Hypothalamus (tissue), 51 donors: ENCODE data around the gene LPAR3.

Source experiments
- DNase-seq, 51 donors: peaks; one replicate each; lab custom pipeline; 2025; lab: John Stamatoyannopoulos, UW

LPAR3 gene

GRCh38 chr1:84833194-84833593 lies 59.8 kb downstream of the LPAR3 start:
- no peak for DNase-seq

- no peak for DNase-seq
Observed at GRCh38 chr1:84830136-84830535, 62.9 kb downstream of the LPAR3 start.

GRCh38 chr1:84827976-84828375 lies 65.0 kb downstream of the LPAR3 start:
- no peak for DNase-seq

DNA sequence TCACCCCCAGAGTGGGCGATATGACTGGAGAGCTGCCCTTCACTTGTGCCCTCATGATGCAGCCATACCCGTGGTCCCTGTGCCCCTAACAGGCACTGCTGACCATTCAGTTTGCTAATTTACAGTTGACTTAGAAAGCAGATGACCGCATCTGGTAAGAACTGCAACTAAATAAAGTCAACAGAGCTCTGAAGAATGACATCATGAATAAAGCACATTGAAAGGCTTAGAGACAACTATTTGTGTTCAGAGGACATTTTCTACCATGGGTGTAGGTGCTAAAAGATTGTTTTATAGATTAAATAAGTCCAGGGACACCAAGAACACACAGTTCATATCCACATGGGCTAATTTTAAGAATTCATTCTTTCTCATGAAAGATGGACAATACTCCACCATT lies 65.5 kb downstream of the LPAR3 start:
- no peak for DNase-seq

DNA sequence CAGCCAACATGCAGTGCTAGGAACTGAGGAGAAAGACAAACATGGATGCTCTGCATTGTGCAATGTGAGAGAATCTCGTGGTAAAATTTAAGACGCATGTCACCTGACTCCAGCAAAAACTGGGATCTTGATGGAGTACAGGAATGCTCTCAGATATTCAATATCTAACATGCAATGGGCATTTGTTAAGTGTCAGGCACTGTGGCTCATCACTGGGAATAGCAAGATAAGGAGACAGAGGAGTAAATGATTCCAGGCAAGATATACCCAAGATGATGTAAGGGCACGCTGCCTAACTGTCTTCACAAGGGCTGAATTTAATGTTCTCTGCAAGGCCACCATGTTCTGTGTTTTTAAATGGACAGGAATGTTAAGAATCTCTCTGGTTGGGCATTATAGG lies 67.8 kb downstream of the LPAR3 start:
- DNase-seq, result no peak

- DNase-seq, result no peak
Observed at GRCh38 chr1:84823991-84824390, 69.0 kb downstream of the LPAR3 start.

GRCh38 chr1:84823511-84823910 lies 69.5 kb downstream of the LPAR3 start:
- no peak for DNase-seq

DNA sequence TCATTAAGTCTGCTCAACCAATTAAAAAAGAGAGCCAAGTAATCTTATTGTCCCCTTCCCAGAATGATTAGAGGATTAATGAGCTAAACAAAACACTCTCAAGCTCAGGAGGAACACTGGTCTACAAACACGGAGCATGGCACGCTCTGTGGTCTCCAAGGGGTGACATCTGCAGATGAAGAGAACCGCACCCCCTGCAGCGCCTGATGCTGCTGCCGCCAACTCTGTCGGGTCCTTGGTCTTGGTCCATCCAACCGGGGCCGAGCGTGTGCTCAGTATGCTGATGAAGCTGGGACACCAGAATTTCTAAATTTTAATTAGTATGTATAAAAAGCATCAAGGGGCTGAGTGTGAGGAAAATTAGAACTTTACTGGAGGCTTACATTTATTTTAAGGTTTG lies 82.7 kb downstream of the LPAR3 start:
- DNase-seq, result peak in 1 of 51 donors; percentile 1

- DNase-seq, result no peak
Observed at GRCh38 chr1:84809023-84809422, 84.0 kb downstream of the LPAR3 start.

- no peak for DNase-seq
Observed at GRCh38 chr1:84803604-84804003, 89.4 kb downstream of the LPAR3 start.

DNA sequence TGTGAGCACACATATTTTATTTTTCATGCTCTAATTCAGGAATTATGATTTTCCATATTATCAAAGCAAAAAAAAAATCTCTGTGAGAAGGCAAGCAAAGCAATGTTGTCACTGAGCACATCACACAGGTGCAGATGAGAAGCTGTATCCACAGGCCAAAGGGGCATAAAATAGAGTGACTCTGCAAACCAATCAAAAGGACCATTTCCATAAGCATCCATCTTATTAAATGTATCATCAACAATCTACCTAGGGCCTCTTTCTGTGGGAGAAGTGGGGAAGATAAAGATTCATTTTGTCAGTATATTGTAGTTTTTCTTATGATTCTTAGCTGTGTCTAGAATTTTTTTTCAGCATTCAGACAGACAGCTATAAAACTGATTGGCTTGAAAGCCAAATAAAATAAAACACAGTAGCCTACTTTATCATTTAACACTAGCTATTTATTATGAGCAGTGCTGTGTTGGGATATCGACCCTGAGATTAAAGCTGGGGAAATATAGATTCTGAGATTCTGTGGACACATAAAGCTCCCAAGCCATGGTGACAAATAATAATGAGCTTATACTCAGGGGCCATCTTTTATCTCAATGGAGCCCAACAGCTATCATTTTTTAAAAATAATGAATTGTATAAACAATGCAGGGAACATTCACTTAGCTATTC lies 90.3 kb downstream of the LPAR3 start:
- no peak for DNase-seq

DNA sequence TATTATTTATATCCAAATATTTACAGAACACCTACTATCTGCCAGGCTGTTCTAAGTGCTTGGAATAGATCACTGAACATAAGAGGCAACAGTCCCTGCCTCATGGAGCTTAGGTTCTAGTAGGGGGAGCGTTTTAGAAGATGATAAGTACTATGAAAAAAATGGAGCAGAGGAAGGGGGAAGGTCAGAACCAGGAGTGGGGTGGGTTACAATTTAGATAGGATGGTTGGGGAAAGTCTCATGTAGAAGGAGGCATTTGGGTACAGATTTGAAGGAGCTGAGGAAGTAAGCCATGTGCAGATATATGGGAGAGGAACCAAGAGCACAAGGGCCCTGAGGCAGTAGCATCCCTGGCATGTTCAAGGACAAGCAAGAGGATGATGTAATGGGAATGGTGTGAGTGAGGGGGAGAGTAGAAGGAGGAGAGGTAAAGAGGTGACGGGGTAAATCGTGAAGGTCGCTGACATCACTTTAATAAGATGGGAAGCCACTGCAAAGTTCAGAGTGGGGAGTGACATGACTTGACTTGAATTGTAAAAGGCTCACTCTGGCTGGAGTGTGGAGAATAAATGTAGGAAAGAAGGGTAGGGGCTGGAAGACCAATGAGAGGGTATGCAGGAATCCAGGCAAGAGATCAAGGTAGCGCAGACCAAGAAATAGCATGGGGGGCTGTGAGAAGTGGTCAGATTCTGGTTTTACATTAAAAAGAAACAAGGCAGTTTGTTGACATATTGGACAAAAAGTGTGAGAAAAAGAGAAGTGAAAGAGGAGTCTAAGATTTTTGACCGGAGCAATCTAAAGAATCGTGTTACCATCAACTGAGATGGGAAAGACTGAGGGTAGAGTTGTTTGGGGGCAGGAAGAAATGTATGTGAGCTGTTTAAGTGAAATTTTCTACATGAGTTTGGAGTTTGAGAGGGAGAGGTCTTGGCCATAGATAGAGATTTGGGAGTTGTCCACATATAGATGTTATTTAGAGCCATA lies 92.6 kb downstream of the LPAR3 start:
- DNase-seq, result no peak

DNA sequence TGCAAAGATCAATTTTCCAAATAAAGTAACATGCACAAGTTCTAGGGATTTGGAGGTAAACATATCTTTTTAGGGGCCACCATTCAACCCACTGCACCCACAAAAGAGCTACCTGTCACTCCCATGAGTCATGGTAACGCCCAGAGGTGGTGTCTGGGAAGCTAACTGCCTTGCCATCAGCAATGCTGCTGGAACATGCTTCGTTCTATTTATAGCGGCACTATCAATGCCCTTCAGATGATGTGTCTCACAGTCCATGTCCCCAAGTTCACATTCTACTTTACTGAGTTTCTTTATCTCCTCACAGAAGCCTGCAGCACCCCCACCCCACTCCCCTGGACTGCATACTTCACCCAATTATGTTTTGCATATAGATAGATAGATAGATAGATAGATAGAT lies 95.4 kb downstream of the LPAR3 start:
- DNase-seq, result no peak

GRCh38 chr1:84795966-84796600 lies 96.9 kb downstream of the LPAR3 start:
- no peak for DNase-seq

- no peak for DNase-seq
Observed at GRCh38 chr1:84795213-84795612, 97.8 kb downstream of the LPAR3 start.

- DNase-seq, result no peak
Observed at GRCh38 chr1:84792421-84792820, 100.6 kb downstream of the LPAR3 start.

DNA sequence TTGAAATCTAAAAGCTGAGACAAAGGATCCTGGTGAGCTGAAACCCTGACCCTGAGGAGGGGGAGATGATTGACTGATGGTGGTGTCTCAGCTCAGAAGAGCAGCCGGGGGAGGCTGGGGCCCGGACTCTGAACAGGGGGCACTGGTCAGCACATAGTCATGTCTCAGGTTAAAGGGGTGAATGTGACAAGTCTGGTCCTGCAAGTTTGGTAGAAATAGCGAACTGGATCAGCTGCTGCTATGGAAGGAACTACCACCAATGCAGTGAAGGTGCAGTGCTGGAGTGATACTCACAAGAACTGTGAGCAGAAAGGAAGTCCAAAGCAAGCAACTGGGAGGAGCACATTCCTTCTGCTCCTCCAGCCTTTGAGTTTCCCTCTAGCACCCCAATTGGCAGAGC lies 104.0 kb downstream of the LPAR3 start:
- DNase-seq, result no peak

- no peak for DNase-seq
Observed at GRCh38 chr1:84785271-84786036, 107.6 kb downstream of the LPAR3 start.

GRCh38 chr1:84782881-84783280 lies 110.1 kb downstream of the LPAR3 start:
- no peak for DNase-seq

DNA sequence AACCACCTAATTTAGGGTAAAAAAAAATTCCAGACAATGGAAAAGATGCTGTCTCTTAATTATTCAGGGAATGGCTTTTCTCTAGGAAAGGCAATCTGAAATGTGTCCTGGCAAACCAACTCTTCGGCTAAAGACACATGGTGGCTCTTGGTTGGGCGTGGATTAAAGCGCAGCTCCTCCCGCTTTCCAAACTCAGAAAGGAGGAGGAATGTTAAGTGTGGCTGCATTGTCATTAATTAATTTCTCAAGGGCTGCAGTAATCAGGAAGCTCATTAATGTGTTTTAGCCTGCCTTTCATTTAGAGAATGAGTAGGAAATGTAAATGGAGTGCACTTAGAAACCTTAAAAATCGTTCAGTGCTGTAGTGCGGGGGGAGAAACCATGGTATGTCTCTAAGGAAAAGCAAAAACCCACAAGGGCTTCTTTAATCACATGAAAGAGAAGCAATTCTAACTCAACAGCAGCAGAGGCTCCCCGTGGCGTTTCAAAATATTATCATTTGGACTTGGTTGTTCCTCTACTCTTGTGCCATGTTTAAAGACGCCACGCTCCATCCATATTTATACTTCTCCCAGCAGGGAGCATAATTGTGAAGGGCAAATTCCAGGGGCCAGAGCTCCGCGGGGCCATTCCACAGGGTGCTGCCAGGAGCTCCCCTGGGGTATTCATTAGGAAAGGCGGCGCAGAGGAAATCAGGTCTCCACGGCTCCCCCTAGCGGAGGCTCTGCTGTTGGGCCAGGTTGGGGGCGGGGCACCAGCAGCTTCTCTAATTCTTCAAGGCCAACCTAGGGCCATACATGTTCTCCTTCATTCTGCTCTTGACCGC lies 110.8 kb downstream of the LPAR3 start:
- peak in 29 of 51 donors; percentile 5 to 67 (median 27) for DNase-seq
